ENCODE results near the gene AARS1.

DNA sequence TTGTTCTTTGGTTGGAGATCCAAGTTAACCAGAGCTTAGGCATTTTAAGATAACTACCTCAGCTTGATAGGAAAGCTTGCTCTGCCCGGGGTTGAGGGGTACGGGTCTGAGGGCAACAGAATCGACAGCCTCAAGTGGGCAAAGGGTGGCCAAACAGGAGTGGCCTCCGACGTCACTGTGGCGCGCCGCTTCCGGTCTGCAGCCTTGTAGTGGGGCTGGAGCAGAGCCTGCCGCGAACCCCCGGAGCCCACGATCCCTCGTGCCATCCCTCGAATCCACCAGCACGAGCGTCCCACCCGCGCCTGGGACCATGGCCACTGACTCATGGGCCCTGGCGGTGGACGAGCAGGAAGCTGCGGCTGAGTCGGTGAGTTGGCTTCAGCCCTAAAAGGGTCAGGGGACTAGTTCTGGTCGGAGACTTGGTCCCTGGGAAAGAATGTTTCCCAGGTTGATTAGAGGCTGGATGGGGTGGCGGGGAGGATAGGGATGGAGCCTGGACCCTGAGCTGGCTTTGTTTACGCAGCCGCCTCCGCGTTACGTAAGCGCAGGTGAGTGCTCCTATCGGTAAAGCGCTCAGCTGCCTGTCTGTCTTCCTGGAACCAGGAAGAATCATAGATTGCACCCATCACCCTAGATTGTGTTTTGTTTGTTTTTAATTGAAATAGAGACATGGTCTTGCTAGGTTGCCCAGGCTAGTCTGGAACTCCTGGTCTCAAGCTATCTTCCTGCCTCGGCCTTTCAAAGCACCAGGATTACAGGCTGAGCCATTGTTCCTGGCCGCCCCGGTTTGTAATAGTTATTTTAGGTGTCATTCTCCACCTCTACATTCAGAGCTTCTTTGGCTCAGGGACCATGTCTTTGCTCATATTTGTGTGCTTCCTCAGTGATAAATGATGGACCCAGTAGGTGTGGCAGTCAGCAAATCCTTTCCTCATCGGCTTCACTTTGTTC is 10.0 kb upstream of the AARS1 start, which contains the start of gene DDX19B:
- TF ChIP-seq, protein P1, sequence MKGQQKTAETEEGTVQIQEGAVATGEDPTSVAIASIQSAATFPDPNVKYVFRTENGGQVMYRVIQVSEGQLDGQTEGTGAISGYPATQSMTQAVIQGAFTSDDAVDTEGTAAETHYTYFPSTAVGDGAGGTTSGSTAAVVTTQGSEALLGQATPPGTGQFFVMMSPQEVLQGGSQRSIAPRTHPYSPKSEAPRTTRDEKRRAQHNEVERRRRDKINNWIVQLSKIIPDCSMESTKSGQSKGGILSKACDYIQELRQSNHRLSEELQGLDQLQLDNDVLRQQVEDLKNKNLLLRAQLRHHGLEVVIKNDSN (IDR thresholded peaks at IDR 0.05): no peak
- TF ChIP-seq FOXM1 (IDR thresholded peaks at IDR 0.05; ENCODE audit: borderline replicate concordance, low read depth) (no peak; the same call in 1 of the 2 replicates), CEBPB (IDR thresholded peaks at IDR 0.05) (peak; percentile 46; the same call in 1 of the 2 replicates), EGR1 (IDR thresholded peaks at IDR 0.05) (peak; percentile 57; the same call in 1 of the 2 replicates), NFIC (IDR thresholded peaks at IDR 0.05) (no peak), TEAD4 (IDR thresholded peaks at IDR 0.05) (no peak)

Measured in Ishikawa (cell line).